Fibroblast of mammary gland (primary cell): ENCODE data around the gene SPOP.
A peak's percentile ranks its signal among the peaks of the same experiment; 100 is the strongest.
"Not testable (repeated sequence)": the region's sequence is repeated elsewhere in the genome, so short reads cannot be mapped to it uniquely, and the experiment has no call there.

Source experiments
- DNase-seq: peaks from one replicate; pipeline ENCODE4 v3.0.0-alpha.2; 2010; ENCODE audit warnings: low read depth
- H3K4me3 ChIP-seq: 2 replicates; pipeline ENCODE4 v1.5.1; 2011; ENCODE audit warnings: low read depth, mild to moderate bottlenecking, low read length, moderate library complexity; ENCODE audit not compliant: control insufficient read depth
- TF ChIP-seq, protein P1 (sequence below): conservative IDR thresholded peaks from 2 replicates; pipeline ENCODE4 v1.5.1; 2011; ENCODE audit warnings: low read depth, low read length, inconsistent platforms; ENCODE audit not compliant: control insufficient read depth, insufficient read depth

Gene SPOP

GRCh38 chr17:49552070-49552751 lies 125.7 kb downstream of the SPOP start:
- no peak overlapping the region for H3K4me3 ChIP-seq
- TF ChIP-seq, protein P1, sequence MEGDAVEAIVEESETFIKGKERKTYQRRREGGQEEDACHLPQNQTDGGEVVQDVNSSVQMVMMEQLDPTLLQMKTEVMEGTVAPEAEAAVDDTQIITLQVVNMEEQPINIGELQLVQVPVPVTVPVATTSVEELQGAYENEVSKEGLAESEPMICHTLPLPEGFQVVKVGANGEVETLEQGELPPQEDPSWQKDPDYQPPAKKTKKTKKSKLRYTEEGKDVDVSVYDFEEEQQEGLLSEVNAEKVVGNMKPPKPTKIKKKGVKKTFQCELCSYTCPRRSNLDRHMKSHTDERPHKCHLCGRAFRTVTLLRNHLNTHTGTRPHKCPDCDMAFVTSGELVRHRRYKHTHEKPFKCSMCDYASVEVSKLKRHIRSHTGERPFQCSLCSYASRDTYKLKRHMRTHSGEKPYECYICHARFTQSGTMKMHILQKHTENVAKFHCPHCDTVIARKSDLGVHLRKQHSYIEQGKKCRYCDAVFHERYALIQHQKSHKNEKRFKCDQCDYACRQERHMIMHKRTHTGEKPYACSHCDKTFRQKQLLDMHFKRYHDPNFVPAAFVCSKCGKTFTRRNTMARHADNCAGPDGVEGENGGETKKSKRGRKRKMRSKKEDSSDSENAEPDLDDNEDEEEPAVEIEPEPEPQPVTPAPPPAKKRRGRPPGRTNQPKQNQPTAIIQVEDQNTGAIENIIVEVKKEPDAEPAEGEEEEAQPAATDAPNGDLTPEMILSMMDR = no peak
- peak; percentile 28 for DNase-seq

DNA sequence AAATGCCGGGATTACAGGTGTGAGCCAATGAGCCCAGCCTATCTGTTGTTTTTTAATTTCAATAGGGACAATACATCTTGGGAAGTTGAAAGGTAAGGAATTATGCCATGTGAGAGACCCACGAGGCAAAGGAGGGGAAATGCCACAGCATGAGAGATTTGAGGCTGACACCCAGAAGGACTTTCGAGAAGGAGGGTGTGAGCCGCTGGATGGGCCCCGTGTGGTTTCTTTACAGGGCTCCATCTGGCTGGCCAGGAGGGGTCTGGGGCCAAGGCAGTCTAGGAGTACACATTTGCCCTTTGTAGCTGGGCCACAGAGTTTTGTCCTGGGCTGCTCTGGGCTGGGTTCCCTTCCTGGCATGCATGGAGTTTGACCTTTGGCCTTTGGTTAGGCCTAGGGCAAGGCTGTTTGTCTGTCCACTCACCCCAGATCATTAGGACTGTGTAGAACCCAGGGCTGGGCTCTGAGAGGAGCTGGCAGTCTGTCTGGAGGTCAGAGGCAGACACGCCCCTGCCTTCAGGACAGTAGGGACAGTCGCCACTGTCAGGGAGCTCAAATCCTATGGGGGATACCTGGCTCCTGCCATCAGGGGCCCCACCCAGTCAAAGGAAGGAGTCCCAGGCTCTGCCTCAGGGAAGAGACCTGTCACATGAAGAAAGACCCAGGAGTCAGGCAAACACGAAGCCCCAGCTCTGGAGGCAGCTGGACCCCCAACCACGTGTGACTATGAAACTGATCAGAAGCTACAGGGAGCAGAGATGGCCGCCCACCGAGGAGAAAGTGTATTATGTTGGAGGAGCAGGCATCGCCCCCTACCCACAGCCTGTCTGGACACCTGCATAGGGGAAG lies 126.5 kb downstream of the SPOP start:
- TF ChIP-seq, protein P1 = no peak
- no peak for DNase-seq
- no peak overlapping the region for H3K4me3 ChIP-seq

GRCh38 chr17:49550764-49551163 lies 127.1 kb downstream of the SPOP start:
- H3K4me3 ChIP-seq, DNase-seq: not testable (repeated sequence)

DNA sequence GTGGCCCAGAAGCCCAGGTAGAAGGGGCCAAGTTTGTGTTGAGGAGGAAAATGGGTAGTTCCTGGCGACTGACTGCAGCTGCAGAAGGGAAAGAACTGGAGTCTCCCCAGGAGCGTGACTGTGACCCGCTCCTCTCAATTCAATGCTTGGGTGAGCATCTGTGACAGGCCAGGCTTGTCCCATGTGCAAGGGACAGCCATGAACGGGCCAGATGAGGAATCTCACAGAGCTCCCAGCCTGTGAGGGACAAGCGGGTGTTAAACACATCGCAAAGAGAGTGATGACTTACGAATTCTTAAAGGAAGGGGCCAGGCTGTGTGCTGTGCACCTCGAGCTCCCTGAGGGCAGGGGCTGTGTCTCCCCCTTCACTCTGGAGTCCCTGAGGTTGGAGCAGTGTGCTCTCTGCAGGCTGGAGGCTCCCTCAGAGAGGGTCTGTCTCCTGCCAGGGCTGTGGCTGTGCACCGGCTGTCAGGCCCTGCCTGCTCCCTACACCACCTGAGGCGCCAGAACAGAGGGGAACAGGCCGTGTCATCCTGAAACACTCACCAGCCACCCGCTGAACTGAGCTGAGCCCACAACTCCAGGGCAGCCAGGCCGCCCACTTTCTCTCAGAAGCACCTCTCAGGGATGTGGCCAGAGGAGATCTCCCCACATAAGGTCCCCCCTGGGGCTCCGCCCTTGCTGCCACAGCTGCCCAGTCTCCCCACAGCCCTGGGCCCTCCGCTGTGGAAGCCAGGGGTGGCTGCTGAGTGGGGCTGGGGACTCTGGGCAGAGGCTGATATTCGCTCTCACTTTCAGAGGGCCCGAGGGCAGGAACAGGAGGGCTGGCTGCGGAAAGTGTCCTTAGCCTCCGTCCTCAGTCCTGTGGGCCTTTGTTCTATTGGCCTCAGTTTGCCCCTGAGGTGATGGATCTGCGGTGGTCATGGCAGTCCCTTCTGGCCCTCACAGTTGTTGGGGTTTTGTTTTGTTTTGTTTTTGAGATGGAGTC lies 127.9 kb downstream of the SPOP start:
- TF ChIP-seq, protein P1 = no peak
- no peak overlapping the region for H3K4me3 ChIP-seq
- no peak for DNase-seq

DNA sequence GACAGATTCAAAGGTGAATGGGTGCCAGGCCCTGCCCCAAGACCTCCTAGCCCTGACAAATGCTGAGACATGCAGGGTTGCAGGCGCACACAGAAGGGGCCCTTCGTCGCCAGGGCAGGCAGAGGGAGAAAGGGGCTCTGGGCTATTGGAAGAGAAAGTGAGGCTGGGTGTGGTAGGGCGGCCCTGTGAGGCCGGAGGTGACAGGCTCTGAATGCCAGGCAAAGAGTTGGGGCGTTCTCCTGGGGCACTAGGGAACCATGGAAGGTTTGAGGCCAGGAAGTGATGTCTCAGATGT lies 128.6 kb downstream of the SPOP start:
- TF ChIP-seq, protein P1 = no peak
- H3K4me3 ChIP-seq = no peak overlapping the region
- no peak for DNase-seq
